ENCODE results near the gene COMMD8. TPM values are rescaled to one million over a fixed set of nuclear protein-coding genes. Genes with fewer than 3 reads are reported as not detected.
"Not testable (repeated sequence)": the region's sequence is repeated elsewhere in the genome, so short reads cannot be mapped to it uniquely, and the experiment has no call there.

The COMMD8 gene
- total RNA-seq, 4 donors from 2014 or later, result 13.3 to 50.6 (median 26.0) TPM

DNA sequence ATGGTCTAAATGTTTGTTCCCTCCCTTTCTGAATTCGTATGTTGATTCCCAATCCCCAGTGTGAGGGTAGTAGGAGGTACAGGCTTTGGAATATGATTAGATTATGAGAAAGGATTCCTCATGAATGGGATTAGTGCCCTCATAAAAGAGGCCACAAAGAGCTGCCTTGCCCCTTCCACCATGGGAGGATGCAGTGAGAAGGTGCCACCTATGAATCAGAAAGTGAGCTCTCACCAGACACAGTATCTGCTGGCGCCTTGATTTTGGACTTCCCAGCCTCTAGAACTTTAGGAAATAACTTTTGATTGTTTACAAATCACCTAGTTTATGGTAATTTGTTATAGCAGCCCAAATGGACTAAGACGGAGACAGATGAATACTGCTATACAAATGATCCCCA, 25.2 kb upstream of the COMMD8 start:
- H3K27me3 ChIP-seq, result no peaks in the 10 kb centered on the region
- intact Hi-C loops (cut with DNase I), result no loop called here
- WGBS, 2 donors, result 53 to 56% methylated on average over 3 of the region's 3 CpGs
- no peak overlapping the region for H3K4me3 ChIP-seq
- no peaks in the 10 kb centered on the region for H3K36me3 ChIP-seq
- no peak overlapping the region for H3K27ac ChIP-seq
- H3K9me3 ChIP-seq, result no peaks in the 10 kb centered on the region
- peaks cover 6 to 75% (median 10%) of the 10 kb centered on the region in 3 donors for H3K4me1 ChIP-seq
- DNase-seq, result no peak
- no peak for TF ChIP-seq POLR2A (IDR thresholded peaks at IDR 0.05)
- TF ChIP-seq, protein P1, sequence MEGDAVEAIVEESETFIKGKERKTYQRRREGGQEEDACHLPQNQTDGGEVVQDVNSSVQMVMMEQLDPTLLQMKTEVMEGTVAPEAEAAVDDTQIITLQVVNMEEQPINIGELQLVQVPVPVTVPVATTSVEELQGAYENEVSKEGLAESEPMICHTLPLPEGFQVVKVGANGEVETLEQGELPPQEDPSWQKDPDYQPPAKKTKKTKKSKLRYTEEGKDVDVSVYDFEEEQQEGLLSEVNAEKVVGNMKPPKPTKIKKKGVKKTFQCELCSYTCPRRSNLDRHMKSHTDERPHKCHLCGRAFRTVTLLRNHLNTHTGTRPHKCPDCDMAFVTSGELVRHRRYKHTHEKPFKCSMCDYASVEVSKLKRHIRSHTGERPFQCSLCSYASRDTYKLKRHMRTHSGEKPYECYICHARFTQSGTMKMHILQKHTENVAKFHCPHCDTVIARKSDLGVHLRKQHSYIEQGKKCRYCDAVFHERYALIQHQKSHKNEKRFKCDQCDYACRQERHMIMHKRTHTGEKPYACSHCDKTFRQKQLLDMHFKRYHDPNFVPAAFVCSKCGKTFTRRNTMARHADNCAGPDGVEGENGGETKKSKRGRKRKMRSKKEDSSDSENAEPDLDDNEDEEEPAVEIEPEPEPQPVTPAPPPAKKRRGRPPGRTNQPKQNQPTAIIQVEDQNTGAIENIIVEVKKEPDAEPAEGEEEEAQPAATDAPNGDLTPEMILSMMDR (IDR thresholded peaks at IDR 0.05), result no peak

DNA sequence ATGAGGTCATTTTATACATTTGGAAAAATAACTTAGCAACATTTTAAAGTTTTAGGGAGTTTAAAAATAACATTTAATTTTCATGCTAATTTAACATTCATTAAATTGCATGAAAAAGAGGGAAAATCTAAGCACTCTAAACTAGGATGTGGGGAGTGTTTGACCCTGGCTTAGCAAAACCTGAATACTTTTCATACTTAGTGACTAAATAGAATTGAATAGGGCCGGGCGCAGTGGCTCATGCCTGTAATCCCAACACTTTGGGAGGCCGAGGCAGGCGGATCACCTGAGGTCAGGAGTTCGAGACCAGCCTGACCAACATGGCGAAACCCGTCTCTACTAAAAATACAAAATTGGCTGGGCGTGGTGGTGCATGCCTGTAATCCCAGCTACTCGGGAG, 23.2 kb upstream of the COMMD8 start:
- H3K27me3 ChIP-seq; H3K9me3 ChIP-seq; intact Hi-C loops (cut with DNase I); H3K36me3 ChIP-seq; DNase-seq: not testable (repeated sequence)
- peak overlapping the region; percentile 49 to 76 (median 66) for H3K4me3 ChIP-seq
- H3K27ac ChIP-seq, result peak overlapping the region in 2 of 4 donors; percentile 93 to 95
- H3K4me1 ChIP-seq, result peaks cover 13 to 79% (median 14%) of the 10 kb centered on the region in 3 donors
- 63 to 92% methylated on average over 9 of the region's 9 CpGs for WGBS, 2 donors

- DNase-seq, result no peak
- H3K27ac ChIP-seq, result peak overlapping the region; percentile 88 to 95 (median 91)
- H3K4me1 ChIP-seq, result peaks cover 13 to 79% (median 14%) of the 10 kb centered on the region in 3 donors
- H3K36me3 ChIP-seq, result no peaks in the 10 kb centered on the region
- no peaks in the 10 kb centered on the region for H3K9me3 ChIP-seq
- TF ChIP-seq, protein P1 (IDR thresholded peaks at IDR 0.05), result no peak
- H3K4me3 ChIP-seq, result peak overlapping the region; percentile 49 to 76 (median 66)
- H3K27me3 ChIP-seq, result no peaks in the 10 kb centered on the region
- WGBS, 2 donors, result 23 to 30% methylated on average over 5 of the region's 5 CpGs
- intact Hi-C loops (cut with DNase I), result no loop called here
Measured at GRCh38 chr4:47486231-47486673, 22.8 kb upstream of the COMMD8 start.

DNA sequence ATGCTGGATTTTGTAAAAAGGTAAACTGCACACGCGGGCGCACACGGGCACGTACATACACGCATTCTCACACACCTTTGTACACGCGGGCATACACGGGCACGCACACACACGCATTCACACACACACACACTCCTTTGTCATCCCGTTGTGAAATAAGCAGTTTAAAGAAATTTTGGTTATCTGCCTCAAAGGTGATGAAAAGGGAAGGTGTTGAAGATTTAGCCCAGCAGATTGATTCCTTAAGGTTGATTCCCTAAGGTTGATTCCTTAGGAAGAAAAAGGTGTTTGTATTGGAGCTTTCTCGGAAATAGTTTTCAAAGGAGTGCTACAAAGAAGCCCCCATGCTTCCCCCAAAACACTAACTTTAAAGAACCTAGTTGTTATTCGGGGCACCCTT, 22.3 kb upstream of the COMMD8 start:
- H3K27me3 ChIP-seq, result no peaks in the 10 kb centered on the region
- DNase-seq, result no peak
- TF ChIP-seq, protein P1 (IDR thresholded peaks at IDR 0.05), result no peak
- no peak for TF ChIP-seq POLR2A (IDR thresholded peaks at IDR 0.05)
- WGBS, 2 donors, result 1 to 2% methylated on average over 11 to 14 of the region's 14 CpGs
- intact Hi-C loops (cut with DNase I), result no loop called here
- no peaks in the 10 kb centered on the region for H3K9me3 ChIP-seq
- peaks cover 10 to 74% (median 14%) of the 10 kb centered on the region in 3 donors for H3K4me1 ChIP-seq
- peak overlapping the region; percentile 88 to 95 (median 91) for H3K27ac ChIP-seq
- H3K4me3 ChIP-seq, result peak overlapping the region; percentile 49 to 76 (median 66)
- no peaks in the 10 kb centered on the region for H3K36me3 ChIP-seq

- peak within 1 kb of the TSS; percentile 88 to 95 (median 91) for H3K27ac ChIP-seq
- no peaks in the 10 kb centered on the region for H3K36me3 ChIP-seq
- H3K4me1 ChIP-seq, result peaks cover 10 to 68% (median 14%) of the 10 kb centered on the region in 3 donors
- peak within 1 kb of the TSS; percentile 49 to 76 (median 66) for H3K4me3 ChIP-seq
- H3K27me3 ChIP-seq, result no peaks in the 10 kb centered on the region
- WGBS, 2 donors, result 0 to 1% methylated on average over 18 to 26 of the region's 34 CpGs
- intact Hi-C loops (cut with DNase I), result no loop called here
- TF ChIP-seq, protein P1 (IDR thresholded peaks at IDR 0.05), result peak in 4 of 6 experiments; percentile 14 to 32 (median 22)
- TF ChIP-seq POLR2A (IDR thresholded peaks at IDR 0.05), result peak in 3 of 4 donors; percentile 75 to 92 (median 81)
- DNase-seq, result peak; percentile 53
- no peaks in the 10 kb centered on the region for H3K9me3 ChIP-seq
Measured at GRCh38 chr4:47485047-47485692, 21.7 kb upstream of the COMMD8 start, which contains the start of gene ATP10D. ATP10D (plus strand) TSS chr4:47485275; CDS start chr4:47512541, 27,266 bp downstream.

All from esophagus squamous epithelium (tissue), 5 donors.